Tibial nerve (tissue), 4 donors: ENCODE measurements around the gene NKD1. TPM values are rescaled to one million over a fixed set of nuclear protein-coding genes. Genes with fewer than 3 reads are reported as not detected.

Experiments
- DNase-seq, 2 donors: peaks; one replicate each; pipeline ENCODE4 v3.0.0-alpha.2; 2019; ENCODE audit warnings: low spot score in 2 of 2
- H3K27ac ChIP-seq, 4 donors: fragments of 200-600 bp; sonication (generic) in 3 of 4; one replicate each; pipeline ENCODE4 v1.5.1; 2017 to 2019; ENCODE audit warnings: mild to moderate bottlenecking in 1 of 4
- H3K27me3 ChIP-seq, 2 donors: fragments of 200-600 bp; sonication (generic) in 1 of 2; one replicate each; pipeline versions ENCODE4 v1.5.1 to v1.6.0; 2017 to 2019
- H3K36me3 ChIP-seq, 3 donors: fragments of 200-600 bp; sonication (generic); one replicate each; pipeline ENCODE4 v1.5.1; 2018 to 2019
- H3K4me1 ChIP-seq, 4 donors: fragments of 200-600 bp; sonication (generic) in 3 of 4; one replicate each; pipeline ENCODE4 v1.5.1; 2017 to 2019
- H3K4me3 ChIP-seq, 4 donors: fragments of 200-600 bp; sonication (generic) in 3 of 4; one replicate each; pipeline ENCODE4 v1.5.1; 2017 to 2019; ENCODE audit warnings: mild to moderate bottlenecking in 1 of 4, moderate library complexity in 1 of 4
- H3K9me3 ChIP-seq, 4 donors: fragments of 200-600 bp; sonication (generic) in 3 of 4; one replicate each; pipeline ENCODE4 v1.5.1; 2017 to 2019
- CTCF ChIP-seq, 5 experiments: fragments of 200-600 bp in 3 of 5; fragments of 450-650 bp in 2 of 5; sonication (generic) in 3 of 5; IDR thresholded peaks; one replicate each; pipeline ENCODE4 v1.5.1; 2016 to 2019; ENCODE audit warnings: antibody characterized with exemption in 5 of 5, mild to moderate bottlenecking in 3 of 5, moderate library complexity in 2 of 5
- EP300 ChIP-seq, 2 donors: sonication (generic); formaldehyde crosslinking; IDR thresholded peaks; one replicate each; pipeline ENCODE4 v1.6.1; 2017; ENCODE audit warnings: antibody characterized with exemption in 2 of 2, mild to moderate bottlenecking in 1 of 2
- POLR2A ChIP-seq, 2 donors: fragments of 450-650 bp; IDR thresholded peaks; one replicate each; pipeline ENCODE4 v1.6.1; 2017; ENCODE audit warnings: antibody characterized with exemption in 2 of 2, mild to moderate bottlenecking in 2 of 2, moderate library complexity in 2 of 2
- WGBS, 2 donors: methylation state at CpG; one replicate each; pipeline ENCODE4 v1.1.5; 2018; 5-methylcytosine and 5-hydroxymethylcytosine counted together
- total RNA-seq, 4 donors: library from RNA; depleted of rRNA; stranded (reverse); fragments of >200 nt; gene quantifications; one replicate each; pipeline ENCODE4 v1.1.0, GENCODE V29; 2016

NKD1 gene
- total RNA-seq, 4 donors from 2014 or later: 20.1 to 92.4 (median 43.1) TPM

DNA sequence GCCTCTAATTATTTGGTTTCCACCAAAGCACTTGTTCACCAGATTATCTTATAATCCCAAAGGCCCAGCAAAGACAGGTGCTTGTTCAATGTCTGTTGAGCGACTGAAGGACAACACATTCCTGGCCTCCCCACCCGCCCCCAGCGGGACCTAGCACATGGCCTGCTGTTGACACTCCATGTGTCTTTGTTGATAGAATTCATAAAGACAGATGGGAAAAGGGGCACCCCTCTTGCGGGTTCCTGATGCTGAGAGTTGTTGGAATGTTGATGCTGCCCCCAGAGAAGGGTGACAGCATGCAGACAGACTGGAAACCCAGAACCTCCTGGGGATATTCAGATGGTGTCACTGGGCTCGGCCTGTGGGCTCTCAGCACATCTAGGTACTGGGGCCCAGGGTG is 96.0 kb downstream of the NKD1 start:
- WGBS, 2 donors: 78 to 85% methylated on average over 5 of the region's 5 CpGs
- Histone ChIP-seq H3K36me3 (peaks cover 0 to 4% (median 0%) of the 10 kb centered on the region in 3 donors), H3K9me3 (no peaks in the 10 kb centered on the region), H3K27me3 (no peaks in the 10 kb centered on the region), H3K4me1 (peaks cover 0 to 5% (median 0%) of the 10 kb centered on the region in 4 donors), H3K27ac (no peak overlapping the region), H3K4me3 (no peak overlapping the region)
- no peak for DNase-seq
- TF ChIP-seq EP300 (IDR thresholded peaks at IDR 0.05): no peak

GRCh38 chr16:50644729-50645128 is 96.5 kb downstream of the NKD1 start:
- TF ChIP-seq CTCF (IDR thresholded peaks at IDR 0.05) (peak in 4 of 5 experiments; percentile 9 to 41 (median 24)), EP300 (IDR thresholded peaks at IDR 0.05) (no peak)
- H3K4me1 ChIP-seq: peaks cover 0 to 5% (median 0%) of the 10 kb centered on the region in 4 donors
- no peaks in the 10 kb centered on the region for H3K27me3 ChIP-seq
- H3K9me3 ChIP-seq: no peaks in the 10 kb centered on the region
- H3K4me3 ChIP-seq: no peak overlapping the region
- H3K36me3 ChIP-seq: peaks cover 0 to 4% (median 0%) of the 10 kb centered on the region in 3 donors
- H3K27ac ChIP-seq: no peak overlapping the region
- DNase-seq: peak in 1 of 2 donors; percentile 31
- WGBS, 2 donors: 35 to 41% methylated on average over 6 of the region's 6 CpGs

DNA sequence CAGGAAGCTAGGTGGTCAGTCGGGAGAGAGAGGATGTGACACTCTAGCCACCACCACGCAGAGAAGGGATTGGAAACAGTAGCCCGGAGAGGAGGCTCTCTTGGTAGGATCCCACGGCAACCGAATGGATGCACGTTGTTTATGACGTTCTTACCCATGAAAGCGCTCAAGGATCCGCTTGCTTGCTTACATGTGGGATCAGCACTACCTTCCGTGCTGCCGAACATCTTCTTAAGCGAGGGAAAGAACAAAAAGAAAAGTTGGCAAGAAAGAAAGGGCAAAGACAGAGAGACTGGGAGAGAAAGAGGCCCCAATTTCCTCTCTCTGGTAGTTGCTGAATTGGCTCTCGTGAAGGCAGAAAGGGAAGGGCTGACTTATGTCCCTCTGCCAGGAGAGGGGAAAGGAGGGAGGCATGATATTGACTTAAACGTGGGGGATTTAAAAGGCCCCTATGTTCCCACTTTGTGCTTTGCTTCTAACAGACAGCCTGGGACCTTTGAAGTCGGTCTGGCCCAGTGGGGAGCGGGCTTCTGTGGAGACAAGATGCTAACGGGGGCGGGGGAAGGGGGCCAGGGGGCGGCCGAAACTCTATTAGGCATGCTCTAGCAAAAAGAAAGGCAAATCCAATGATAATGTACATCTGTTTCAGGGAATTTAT is 97.5 kb downstream of the NKD1 start:
- Histone ChIP-seq H3K27ac (no peak overlapping the region), H3K27me3 (no peaks in the 10 kb centered on the region), H3K9me3 (no peaks in the 10 kb centered on the region), H3K36me3 (peaks cover 0 to 4% (median 0%) of the 10 kb centered on the region in 3 donors), H3K4me3 (no peak overlapping the region), H3K4me1 (peaks cover 0 to 5% (median 0%) of the 10 kb centered on the region in 4 donors)
- DNase-seq: no peak
- WGBS, 2 donors: 47 to 60% methylated on average over 20 of the region's 20 CpGs
- TF ChIP-seq EP300 (IDR thresholded peaks at IDR 0.05) (no peak), CTCF (IDR thresholded peaks at IDR 0.05) (no peak), POLR2A (IDR thresholded peaks at IDR 0.05) (no peak)

DNA sequence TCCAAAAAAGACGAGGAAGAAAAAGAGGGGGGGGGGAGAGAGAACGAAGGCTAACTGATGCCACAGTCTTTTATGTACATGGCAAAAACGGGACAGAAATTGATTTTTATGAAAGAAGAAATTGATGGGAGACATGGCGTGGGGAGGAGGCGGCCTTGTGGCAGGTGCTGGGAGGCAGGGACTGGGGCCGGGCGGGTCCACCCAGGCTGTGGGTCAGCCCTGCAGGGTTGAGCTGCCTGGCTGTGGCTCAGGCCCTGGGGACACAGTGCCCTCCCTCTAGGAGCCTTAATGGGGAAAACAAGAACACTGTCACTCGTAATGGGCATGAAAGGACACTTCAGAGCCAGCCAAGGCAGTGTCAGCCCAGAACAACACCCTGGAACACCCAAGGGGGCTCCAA is 98.1 kb downstream of the NKD1 start:
- Histone ChIP-seq H3K36me3 (peaks cover 0 to 4% (median 0%) of the 10 kb centered on the region in 3 donors), H3K4me1 (peaks cover 0 to 5% (median 0%) of the 10 kb centered on the region in 4 donors), H3K4me3 (no peak overlapping the region), H3K27ac (no peak overlapping the region), H3K9me3 (no peaks in the 10 kb centered on the region), H3K27me3 (no peaks in the 10 kb centered on the region)
- no peak for TF ChIP-seq POLR2A (IDR thresholded peaks at IDR 0.05)
- TF ChIP-seq EP300 (IDR thresholded peaks at IDR 0.05): no peak
- TF ChIP-seq CTCF (IDR thresholded peaks at IDR 0.05): no peak
- DNase-seq: no peak
- WGBS, 2 donors: 59 to 64% methylated on average over 8 of the region's 8 CpGs

- 96% methylated on average over 3 of the region's 3 CpGs for WGBS, 2 donors
- DNase-seq: no peak
- Histone ChIP-seq H3K9me3 (no peaks in the 10 kb centered on the region), H3K27ac (no peak overlapping the region), H3K27me3 (no peaks in the 10 kb centered on the region), H3K36me3 (peaks cover 0 to 4% (median 0%) of the 10 kb centered on the region in 3 donors), H3K4me3 (no peak overlapping the region), H3K4me1 (no peaks in the 10 kb centered on the region)
- TF ChIP-seq POLR2A (IDR thresholded peaks at IDR 0.05) (no peak), EP300 (IDR thresholded peaks at IDR 0.05) (no peak), CTCF (IDR thresholded peaks at IDR 0.05) (no peak)
These were observed 103.7 kb downstream of the NKD1 start for GRCh38 chr16:50651835-50652438.
